ENCODE data around the gene EMP3. TPM values are rescaled to one million over a fixed set of nuclear protein-coding genes. Genes with fewer than 3 reads are reported as not detected.

Gene EMP3
- total and polyA plus RNA-seq, 2 of the 13 experiments (the other 11 are each of a cell fraction or from before 2014, with no cell fraction given): 2.2 to 7.8 TPM

- no peak for TF ChIP-seq ZBTB2 (CRISPR knock-in tag; IDR thresholded peaks at IDR 0.05; ENCODE audit: low read depth)
- no peak for TF ChIP-seq ZBTB44 (CRISPR knock-in tag; IDR thresholded peaks at IDR 0.05)
- TF ChIP-seq RXRB (CRISPR knock-in tag; IDR thresholded peaks at IDR 0.05; ENCODE audit: borderline replicate concordance): no peak; the same call in 1 of the 2 replicates
- TF ChIP-seq ZNF7 (CRISPR knock-in tag; IDR thresholded peaks at IDR 0.05): no peak
- TF ChIP-seq SOX6 (IDR thresholded peaks at IDR 0.05): no peak
- TF ChIP-seq SOX6 (CRISPR knock-in tag; IDR thresholded peaks at IDR 0.05): peak; percentile 10; the same call in 1 of the 2 replicates
- TF ChIP-seq ZNF33A (CRISPR knock-in tag; IDR thresholded peaks at IDR 0.05; ENCODE audit: borderline replicate concordance): no peak
- no peak for TF ChIP-seq NFE2L1 (CRISPR knock-in tag; IDR thresholded peaks at IDR 0.05; ENCODE audit: borderline replicate concordance)
- TF ChIP-seq PITX1 (CRISPR knock-in tag; IDR thresholded peaks at IDR 0.05): no peak
- TF ChIP-seq SUZ12 (IDR thresholded peaks at IDR 0.05; ENCODE audit: low read depth, low read length): no peak
- TF ChIP-seq RBM39 (IDR thresholded peaks at IDR 0.05; ENCODE audit: low read depth, low read length, poor library complexity, severe bottlenecking): peak; percentile 12
- no peak for TF ChIP-seq HOXD1 (CRISPR knock-in tag; IDR thresholded peaks at IDR 0.05)
- TF ChIP-seq MBD4 (IDR thresholded peaks at IDR 0.05; ENCODE audit: borderline replicate concordance, low read length): no peak
- no peak for TF ChIP-seq PRDM10 (CRISPR knock-in tag; IDR thresholded peaks at IDR 0.05; ENCODE audit: low read depth)
- no peak for TF ChIP-seq ETV6 (CRISPR knock-in tag; conservative IDR thresholded peaks at IDR 0.05)
- no peak for TF ChIP-seq ZBTB7B (CRISPR knock-in tag; IDR thresholded peaks at IDR 0.05)
- no peak for TF ChIP-seq SSRP1 (CRISPR knock-in tag; IDR thresholded peaks at IDR 0.05)
- TF ChIP-seq PBX2 (CRISPR knock-in tag; IDR thresholded peaks at IDR 0.05): peak; percentile 73
- TF ChIP-seq KAT8 (CRISPR knock-in tag; IDR thresholded peaks at IDR 0.05): no peak; the same call in 1 of the 2 replicates
- TF ChIP-seq MXD4 (CRISPR knock-in tag; IDR thresholded peaks at IDR 0.05): no peak
- TF ChIP-seq FUBP1 (CRISPR knock-in tag; IDR thresholded peaks at IDR 0.05; ENCODE audit: borderline replicate concordance): no peak
Observed at GRCh38 chr19:48332662-48333466, 7.5 kb downstream of the EMP3 start (continued).
